Measurements from ENCODE around the gene TXNDC16. TPM values are rescaled to one million over a fixed set of nuclear protein-coding genes. Genes with fewer than 3 reads are reported as not detected.

Gene TXNDC16, protein sequence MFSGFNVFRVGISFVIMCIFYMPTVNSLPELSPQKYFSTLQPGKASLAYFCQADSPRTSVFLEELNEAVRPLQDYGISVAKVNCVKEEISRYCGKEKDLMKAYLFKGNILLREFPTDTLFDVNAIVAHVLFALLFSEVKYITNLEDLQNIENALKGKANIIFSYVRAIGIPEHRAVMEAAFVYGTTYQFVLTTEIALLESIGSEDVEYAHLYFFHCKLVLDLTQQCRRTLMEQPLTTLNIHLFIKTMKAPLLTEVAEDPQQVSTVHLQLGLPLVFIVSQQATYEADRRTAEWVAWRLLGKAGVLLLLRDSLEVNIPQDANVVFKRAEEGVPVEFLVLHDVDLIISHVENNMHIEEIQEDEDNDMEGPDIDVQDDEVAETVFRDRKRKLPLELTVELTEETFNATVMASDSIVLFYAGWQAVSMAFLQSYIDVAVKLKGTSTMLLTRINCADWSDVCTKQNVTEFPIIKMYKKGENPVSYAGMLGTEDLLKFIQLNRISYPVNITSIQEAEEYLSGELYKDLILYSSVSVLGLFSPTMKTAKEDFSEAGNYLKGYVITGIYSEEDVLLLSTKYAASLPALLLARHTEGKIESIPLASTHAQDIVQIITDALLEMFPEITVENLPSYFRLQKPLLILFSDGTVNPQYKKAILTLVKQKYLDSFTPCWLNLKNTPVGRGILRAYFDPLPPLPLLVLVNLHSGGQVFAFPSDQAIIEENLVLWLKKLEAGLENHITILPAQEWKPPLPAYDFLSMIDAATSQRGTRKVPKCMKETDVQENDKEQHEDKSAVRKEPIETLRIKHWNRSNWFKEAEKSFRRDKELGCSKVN
- total RNA-seq = 1.4 and 3.0 TPM in 2 replicates

DNA sequence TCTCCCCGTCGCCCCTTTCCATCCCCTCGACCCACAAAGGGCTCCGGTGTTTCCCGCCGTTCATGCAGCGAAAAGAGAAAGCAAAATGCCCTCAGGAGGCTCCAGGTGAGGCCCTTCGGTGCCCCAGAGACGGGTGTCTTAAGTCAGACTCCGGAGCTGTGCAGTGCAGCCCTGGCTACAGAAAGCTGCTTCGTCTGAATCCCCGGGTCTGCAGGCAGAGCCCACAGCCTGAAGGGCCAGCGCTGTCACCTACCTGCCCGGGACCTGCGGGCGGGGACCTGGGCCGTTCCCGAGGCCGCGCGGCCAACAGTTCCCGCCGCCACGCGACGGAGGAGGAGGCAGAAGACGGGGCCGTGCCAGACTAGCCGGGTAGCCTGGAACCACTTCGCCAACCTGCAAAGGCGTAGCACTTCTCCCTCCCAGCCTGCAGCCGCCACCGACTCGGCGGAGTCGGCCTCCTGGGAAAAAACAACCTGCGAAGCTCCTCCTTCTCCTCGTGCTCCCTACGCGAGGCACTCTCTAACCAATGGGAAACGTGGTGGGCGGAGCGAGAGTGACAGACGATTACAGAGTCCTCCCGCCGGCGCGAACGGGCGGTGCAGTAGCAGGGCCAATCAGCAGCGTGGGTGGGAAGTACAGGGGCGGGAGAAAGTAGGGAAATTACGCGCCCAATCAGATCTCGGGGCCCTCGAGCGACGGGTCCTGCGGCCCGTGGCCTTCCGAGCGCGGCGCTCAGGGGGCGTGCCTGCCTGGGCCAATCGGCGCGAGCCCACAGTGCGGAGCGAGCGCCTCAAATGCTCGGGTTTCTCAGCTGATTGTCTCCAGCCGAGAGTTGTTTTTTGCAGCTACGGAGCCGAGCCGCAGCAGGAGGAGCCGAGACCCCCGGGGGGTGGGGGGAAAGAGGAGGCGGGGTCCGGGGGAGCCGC is at the start of gene TXNDC16, which contains the start of gene GPR137C:
TXNDC16 (minus strand) TSS at position 443 of the 926 bp plus-strand sequence. CDS start 8,948 bp downstream, outside the sequence.
GPR137C (plus strand) TSS at position 774 of the 926 bp plus-strand sequence. CDS start 312 bp downstream, outside the sequence.

Other genes starting within 250 kb of the TXNDC16 start
- 0.78 and 1.2 TPM in 2 replicates for gene PTGER2, start 238.2 kb downstream of the TXNDC16 start, total RNA-seq
- gene GPR137C, start 331 bp upstream of the TXNDC16 start, total RNA-seq = under 0.01 TPM in 1 of 2 replicates, not detected in the other
- 110 and 172 TPM in 2 replicates for gene ERO1A, start 143.1 kb upstream of the TXNDC16 start, total RNA-seq
- 80.0 and 112 TPM in 2 replicates for gene PSMC6, start 154.7 kb upstream of the TXNDC16 start, total RNA-seq
- 10.3 and 15.8 TPM in 2 replicates for gene STYX, start 177.7 kb upstream of the TXNDC16 start, total RNA-seq
- 30.4 and 33.2 TPM in 2 replicates for gene GNPNAT1, start 239.1 kb upstream of the TXNDC16 start, total RNA-seq

Measured in airway epithelial cell (primary cell).